ENCODE measurements around the gene SLC8A1. TPM values are rescaled to one million over a fixed set of nuclear protein-coding genes. Genes with fewer than 3 reads are reported as not detected.

The SLC8A1 gene
- total RNA-seq, 1 experiment from 2014 or later, result 1.6 TPM

GRCh38 chr2:40131081-40131704 lies 320.7 kb downstream of the SLC8A1 start:
- POLR2A ChIA-PET, result interaction anchor here (0.5 to 1.5 kb wide), 2 partner anchors 10 to 23 kb away, joined by 3 to 5 read pairs; no protein-coding TSS in a partner anchor
- H3K27ac Mint-ChIP-seq (ENCODE audit: low read depth, unreplicated experiment), result no peak overlapping the region
- BruUV-seq (replicated peaks), result no TSS peak
- no peaks in the 10 kb centered on the region for H3K9me3 Mint-ChIP-seq (ENCODE audit: unreplicated experiment)
- CTCF ChIA-PET, result interaction anchor here (0.6 to 1.1 kb wide), 2 partner anchors 113 to 1649 kb away, joined by 3 read pairs; no protein-coding TSS in a partner anchor
- DNase-seq (ENCODE audit: unreplicated experiment), result no peak
- H3K4me1 Mint-ChIP-seq (ENCODE audit: insufficient read depth, unreplicated experiment), result no peaks in the 10 kb centered on the region
- H3K4me3 Mint-ChIP-seq (ENCODE audit: unreplicated experiment), result no peak overlapping the region
- no peak for TF ChIP-seq CTCF (IDR thresholded peaks at IDR 0.05; ENCODE audit: unreplicated experiment)
- intact Hi-C loops (cut with micrococcal nuclease), result no loop called here
- no peaks in the 10 kb centered on the region for H3K36me3 Mint-ChIP-seq (ENCODE audit: insufficient read depth, unreplicated experiment)
- no peaks in the 10 kb centered on the region for H3K27me3 Mint-ChIP-seq (ENCODE audit: insufficient read depth, unreplicated experiment)

- Mint-ChIP-seq H3K9me3 (ENCODE audit: unreplicated experiment) (no peaks in the 10 kb centered on the region), H3K4me1 (ENCODE audit: insufficient read depth, unreplicated experiment) (no peaks in the 10 kb centered on the region), H3K4me3 (ENCODE audit: unreplicated experiment) (no peak overlapping the region), H3K36me3 (ENCODE audit: insufficient read depth, unreplicated experiment) (no peaks in the 10 kb centered on the region), H3K27me3 (ENCODE audit: insufficient read depth, unreplicated experiment) (no peaks in the 10 kb centered on the region), H3K27ac (ENCODE audit: low read depth, unreplicated experiment) (no peak overlapping the region)
- ChIA-PET CTCF (interaction anchor here (0.6 to 1.1 kb wide), 2 partner anchors 114 to 1650 kb away, joined by 3 read pairs; no protein-coding TSS in a partner anchor), POLR2A (interaction anchor here (1.5 kb wide), 1 partner anchor 11 kb away, joined by 5 read pairs; no protein-coding TSS in a partner anchor)
- no peak for TF ChIP-seq CTCF (IDR thresholded peaks at IDR 0.05; ENCODE audit: unreplicated experiment)
- no TSS peak for BruUV-seq (replicated peaks)
- DNase-seq (ENCODE audit: unreplicated experiment), result no peak
- intact Hi-C loops (cut with micrococcal nuclease), result no loop called here
These were observed 321.5 kb downstream of the SLC8A1 start for GRCh38 chr2:40130251-40130994.

- ChIA-PET CTCF (no interaction called here), POLR2A (no interaction called here)
- Mint-ChIP-seq H3K4me1 (ENCODE audit: insufficient read depth, unreplicated experiment) (no peaks in the 10 kb centered on the region), H3K4me3 (ENCODE audit: unreplicated experiment) (no peak overlapping the region), H3K9me3 (ENCODE audit: unreplicated experiment) (no peaks in the 10 kb centered on the region), H3K27ac (ENCODE audit: low read depth, unreplicated experiment) (no peak overlapping the region), H3K36me3 (ENCODE audit: insufficient read depth, unreplicated experiment) (no peaks in the 10 kb centered on the region), H3K27me3 (ENCODE audit: insufficient read depth, unreplicated experiment) (no peaks in the 10 kb centered on the region)
- no TSS peak for BruUV-seq (replicated peaks)
- intact Hi-C loops (cut with micrococcal nuclease), result no loop called here
- TF ChIP-seq CTCF (IDR thresholded peaks at IDR 0.05; ENCODE audit: unreplicated experiment), result no peak
- no peak for DNase-seq (ENCODE audit: unreplicated experiment)
These were observed 322.2 kb downstream of the SLC8A1 start for GRCh38 chr2:40129725-40130124.

- no peak for TF ChIP-seq CTCF (IDR thresholded peaks at IDR 0.05; ENCODE audit: unreplicated experiment)
- POLR2A ChIA-PET, result interaction anchor here (0.7 kb wide), 1 partner anchor 234 kb away, joined by 4 read pairs; no protein-coding TSS in a partner anchor
- DNase-seq (ENCODE audit: unreplicated experiment), result no peak
- Mint-ChIP-seq H3K36me3 (ENCODE audit: insufficient read depth, unreplicated experiment) (no peaks in the 10 kb centered on the region), H3K4me3 (ENCODE audit: unreplicated experiment) (no peak overlapping the region), H3K27ac (ENCODE audit: low read depth, unreplicated experiment) (no peak overlapping the region), H3K9me3 (ENCODE audit: unreplicated experiment) (no peaks in the 10 kb centered on the region), H3K4me1 (ENCODE audit: insufficient read depth, unreplicated experiment) (no peaks in the 10 kb centered on the region), H3K27me3 (ENCODE audit: insufficient read depth, unreplicated experiment) (no peaks in the 10 kb centered on the region)
- CTCF ChIA-PET, result no interaction called here
- intact Hi-C loops (cut with micrococcal nuclease), result no loop called here
- BruUV-seq (replicated peaks), result no TSS peak
These were observed 323.1 kb downstream of the SLC8A1 start for GRCh38 chr2:40128796-40129195.
